Stimulated activated CD8-positive, alpha-beta memory T cell treated with anti-CD3 and anti-CD28 coated beads, Interleukin-15, amount 100 ng/mL, for 48 hours (primary cell): Measurements from ENCODE around the gene PVALB.

Experiments
- DNase-seq, 2 donors: peaks; one replicate each; pipeline ENCODE4 v3.0.0-alpha.2; 2020; ENCODE audit warnings: low read depth in 2 of 2

Gene PVALB

GRCh38 chr22:36846949-36847348 is 30.1 kb upstream of the PVALB start:
- no peak for DNase-seq

GRCh38 chr22:36846271-36846670 is 29.4 kb upstream of the PVALB start:
- no peak for DNase-seq

DNA sequence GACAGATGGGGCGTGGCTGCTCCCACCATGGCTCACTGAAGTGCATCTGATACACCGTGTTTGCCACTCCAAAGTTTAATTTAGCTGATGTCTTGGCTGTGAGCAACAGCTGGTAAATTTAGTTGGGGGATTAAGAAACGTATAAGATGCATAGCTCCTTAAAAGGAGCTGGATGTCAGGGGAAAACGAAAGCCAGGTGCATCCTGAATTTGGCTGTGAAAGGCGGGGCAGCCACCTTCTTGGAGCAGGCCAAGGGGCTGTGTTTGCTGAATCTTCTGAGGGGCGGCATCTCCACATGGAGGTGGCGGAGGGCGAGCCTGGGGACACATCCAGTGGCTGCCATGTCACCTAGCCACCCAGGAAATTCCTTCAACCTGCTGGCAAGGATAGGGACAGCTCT is 23.3 kb upstream of the PVALB start:
- DNase-seq, result no peak

DNA sequence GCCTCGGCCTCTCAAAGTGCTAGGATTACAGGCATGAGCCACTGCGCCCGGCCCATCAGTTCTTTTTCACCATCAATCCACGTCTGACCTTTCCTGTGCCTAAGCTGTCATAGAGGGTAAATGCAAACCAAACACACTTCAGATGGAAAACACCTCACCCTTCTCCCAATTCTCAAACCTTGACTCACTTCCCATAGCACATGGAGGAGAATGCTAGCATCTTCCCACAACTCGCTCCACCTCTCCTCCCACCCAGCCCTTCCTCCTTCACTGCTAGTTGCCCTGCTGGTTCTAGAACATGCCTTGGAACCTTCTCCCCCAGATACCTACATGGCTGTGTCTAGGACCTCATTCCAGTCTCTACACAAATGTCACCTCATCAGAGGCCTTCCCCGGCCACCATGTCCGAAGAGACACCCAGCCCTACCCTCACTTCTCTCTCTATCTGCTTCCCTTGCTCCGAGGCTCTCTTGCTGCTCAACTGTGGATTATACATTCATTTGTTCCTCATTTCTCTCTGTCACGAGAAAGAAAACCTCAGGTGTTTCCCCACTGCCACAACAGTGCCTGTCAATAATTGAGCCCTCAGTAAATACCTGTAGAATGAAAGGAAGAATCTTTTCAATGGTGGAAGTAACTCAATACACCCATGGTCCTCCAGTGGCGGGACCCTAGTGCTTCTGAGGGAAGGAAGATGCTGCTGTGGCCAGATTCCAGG is 22.7 kb upstream of the PVALB start:
- no peak for DNase-seq

GRCh38 chr22:36838119-36839030 is 21.5 kb upstream of the PVALB start:
- DNase-seq, result no peak

DNA sequence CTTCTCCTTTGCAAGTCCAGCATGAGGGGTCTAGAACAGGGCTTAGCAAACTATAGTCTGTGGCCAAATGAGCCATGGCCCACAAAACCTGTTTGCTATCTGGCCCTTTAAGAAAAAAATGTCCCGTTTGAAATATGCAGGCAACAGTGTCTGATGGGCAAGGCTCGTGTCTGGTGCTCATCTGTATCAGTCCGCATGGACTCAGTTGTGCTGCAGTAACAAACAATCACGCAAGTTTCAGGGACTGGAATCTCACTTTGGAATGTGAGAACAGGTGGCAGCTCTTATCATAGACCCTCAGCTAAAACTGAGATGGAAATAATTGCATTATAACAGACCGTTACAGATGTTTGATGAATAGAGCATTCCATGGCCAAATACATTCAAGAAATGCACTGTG is 19.1 kb upstream of the PVALB start:
- no peak for DNase-seq

DNA sequence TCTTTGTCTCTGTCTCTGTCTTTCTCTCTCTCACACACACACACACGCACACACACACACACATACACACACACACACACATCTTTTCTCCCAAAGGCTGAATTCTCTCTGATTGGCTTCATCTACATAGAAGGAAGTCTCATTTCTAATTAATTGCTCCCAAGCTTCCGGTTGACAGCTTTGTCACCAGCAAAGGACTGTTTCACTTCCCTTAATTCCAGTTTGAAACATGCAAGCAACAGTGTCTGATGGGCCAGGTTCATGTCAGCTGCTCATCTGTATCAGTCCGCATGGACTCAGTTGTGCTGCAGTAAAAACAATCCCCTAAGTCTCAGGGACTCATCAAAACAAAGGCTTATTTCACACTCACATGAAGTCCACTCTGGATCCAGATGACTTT is 16.2 kb upstream of the PVALB start:
- DNase-seq, result no peak

- no peak for DNase-seq
These were observed 14.9 kb upstream of the PVALB start for GRCh38 chr22:36831717-36832116.

DNA sequence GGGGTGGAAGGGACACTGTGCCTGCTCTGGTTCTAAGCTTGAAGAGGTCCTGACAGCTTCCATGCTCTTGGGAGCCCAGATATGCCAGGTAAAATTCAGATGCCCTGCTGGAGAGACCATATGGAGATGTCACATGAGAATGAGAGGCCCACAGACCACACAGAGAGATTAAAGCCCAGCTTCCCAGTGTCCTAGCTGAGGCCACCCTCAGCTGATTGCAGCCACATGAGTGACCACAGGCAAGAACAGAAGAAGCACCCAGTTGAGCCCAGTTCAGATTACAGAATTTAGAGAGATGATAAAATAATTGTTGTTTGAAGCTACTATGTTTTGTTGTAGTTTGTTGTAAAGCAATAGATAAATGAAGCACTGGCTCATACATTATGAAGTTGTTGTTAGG is 14.4 kb upstream of the PVALB start:
- no peak for DNase-seq

GRCh38 chr22:36830601-36831000 is 13.8 kb upstream of the PVALB start:
- no peak for DNase-seq

DNA sequence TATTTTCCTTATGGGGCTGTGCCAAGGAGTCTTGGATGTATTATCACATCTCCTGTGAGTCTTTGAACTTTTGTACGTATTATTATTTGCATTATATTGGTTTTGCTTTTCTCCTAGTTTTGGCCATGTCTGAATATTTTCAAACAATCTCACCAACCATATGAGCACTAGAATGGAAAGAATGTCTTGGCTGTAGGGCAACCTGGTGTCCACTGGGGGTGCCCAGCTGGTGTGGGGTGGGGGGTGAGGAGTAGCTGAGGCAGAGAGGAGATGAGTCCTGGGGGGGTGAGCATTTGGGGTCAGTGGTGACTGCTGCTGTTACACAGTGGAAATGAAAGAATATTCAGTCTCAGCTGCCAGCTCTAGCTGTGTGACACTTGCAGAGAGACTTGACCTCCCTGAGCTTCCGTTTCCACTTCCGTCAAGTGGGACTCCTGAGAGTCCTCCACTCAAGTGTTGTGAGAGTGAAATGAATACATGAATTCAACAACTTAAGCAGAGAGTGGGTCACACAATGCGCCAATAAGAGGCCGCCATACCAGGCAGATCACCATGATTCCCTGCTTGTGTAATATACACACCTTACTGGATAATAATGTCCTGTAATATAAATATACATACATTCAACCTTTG is 12.7 kb upstream of the PVALB start:
- DNase-seq, result no peak

DNA sequence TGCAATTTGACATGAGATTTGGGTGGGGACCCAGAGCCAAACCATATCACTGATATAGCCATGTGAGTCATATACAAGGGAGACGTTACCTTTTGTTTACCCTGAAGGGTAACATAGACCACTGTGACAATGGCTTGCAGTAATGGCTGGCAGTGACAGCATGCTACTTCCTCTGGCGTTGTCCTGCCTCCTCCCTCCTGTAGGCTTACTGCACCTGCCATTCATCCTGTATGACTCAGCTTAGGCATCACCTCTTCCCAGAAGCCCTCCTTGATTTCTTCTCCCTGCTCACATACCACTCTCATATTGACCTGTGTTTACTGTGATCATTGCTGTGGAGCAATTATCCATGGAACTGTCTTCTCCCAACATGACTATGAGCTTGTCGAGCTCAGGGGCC is 12.0 kb upstream of the PVALB start:
- no peak for DNase-seq

GRCh38 chr22:36826262-36826661 is 9.4 kb upstream of the PVALB start:
- no peak for DNase-seq

GRCh38 chr22:36824655-36825054 is 7.8 kb upstream of the PVALB start:
- no peak for DNase-seq

- DNase-seq, result no peak
These were observed 6.5 kb upstream of the PVALB start for GRCh38 chr22:36823186-36823839.

GRCh38 chr22:36822581-36822980 is 5.7 kb upstream of the PVALB start:
- DNase-seq, result no peak

DNA sequence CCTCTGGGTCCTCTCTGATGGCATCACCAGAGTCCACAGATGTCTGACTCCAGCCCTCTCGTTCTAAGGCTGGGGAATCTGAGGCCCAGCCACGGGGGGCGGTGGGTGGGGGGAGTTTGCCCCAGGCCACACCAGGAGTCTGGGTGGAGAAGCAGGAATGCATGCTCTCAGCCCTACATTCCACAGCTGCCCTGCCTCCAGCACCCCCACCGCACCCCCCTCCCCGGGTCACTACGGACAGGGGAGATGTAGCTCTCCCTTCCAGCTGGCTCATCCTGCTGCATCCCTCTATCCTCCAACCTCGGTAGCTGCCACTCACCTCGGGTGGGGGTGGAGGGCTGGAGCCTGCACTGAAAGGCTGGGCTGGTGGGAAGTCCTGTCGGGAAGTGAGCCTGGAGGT is 2.3 kb upstream of the PVALB start:
- no peak for DNase-seq

- no peak for DNase-seq
These were observed 1.3 kb upstream of the PVALB start for GRCh38 chr22:36818010-36818642.

- no peak for DNase-seq
These were observed 652 bp upstream of the PVALB start for GRCh38 chr22:36817525-36817848.

- DNase-seq, result no peak
These were observed 548 bp downstream of the PVALB start for GRCh38 chr22:36816339-36816635.

- DNase-seq, result no peak
These were observed 1.1 kb downstream of the PVALB start for GRCh38 chr22:36815558-36816338.
